Measurements from ENCODE around the gene SLC16A11.

DNA sequence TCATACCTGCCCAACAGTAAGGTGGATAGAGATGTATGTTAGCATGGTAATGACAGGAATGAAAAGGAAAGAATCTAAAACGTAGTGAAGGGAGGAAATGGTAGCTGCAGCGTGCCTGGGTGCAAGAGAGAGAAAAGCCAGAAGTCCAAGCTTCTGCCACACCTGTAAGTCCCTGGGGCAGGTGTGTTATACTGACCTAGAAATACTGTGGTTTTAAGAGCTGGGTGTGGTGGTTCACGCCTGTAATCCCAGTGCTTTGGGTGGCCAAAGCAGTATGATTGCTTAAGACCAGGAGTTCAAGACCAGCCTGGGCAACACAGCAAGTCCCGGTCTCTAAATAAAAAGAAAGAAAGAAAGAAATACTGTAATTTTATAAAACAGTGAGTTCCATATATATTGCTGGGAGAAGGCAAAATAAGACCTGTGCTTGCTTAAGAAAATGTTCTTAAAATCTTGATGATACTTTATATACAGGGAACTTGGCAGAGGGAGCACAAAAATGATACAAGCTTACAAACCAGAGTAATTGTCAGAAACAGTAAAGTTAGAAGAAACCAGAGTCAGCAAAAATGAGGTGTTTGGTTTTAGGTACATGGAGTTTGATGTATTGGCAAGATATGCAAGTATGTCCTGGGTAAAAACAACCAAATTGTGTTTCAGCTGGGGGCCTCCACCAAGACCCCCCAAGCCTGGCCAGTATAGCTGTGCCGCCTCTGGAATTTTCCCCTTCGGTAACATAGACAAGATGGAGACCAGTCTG, 41.4 kb downstream of the SLC16A11 start:
- TF ChIP-seq POLR2A (IDR thresholded peaks at IDR 0.05; ENCODE audit: low read length) (no peak), GATA1 (IDR thresholded peaks at IDR 0.05; ENCODE audit: low read depth, low read length) (no peak)

Measured in erythroblast (primary cell).